SK-N-SH (cell line): ENCODE data around the gene DENND1A. TPM values are rescaled to one million over a fixed set of nuclear protein-coding genes. Genes with fewer than 3 reads are reported as not detected.

Experiments
- CTCF ChIA-PET: fragments of 300-600, 350-600 bp; formaldehyde crosslinking; extraction: SDS; loops from one replicate; lab custom pipeline; 2021; lab: Yijun Ruan, JAX
- POLR2A ChIA-PET: fragments of 350-600 bp; sonication (Branson Sonifier 250); formaldehyde crosslinking; extraction: SDS; loops from one replicate; lab custom pipeline; 2020; ENCODE audit warnings: antibody characterized with exemption, inconsistent platforms; lab: Yijun Ruan, JAX
- DNase-seq: peaks from one replicate; pipeline ENCODE4 v3.0.0; 2012
- H2AFZ ChIP-seq: fragments of 200-600 bp; sonication (generic); 2 replicates; pipeline ENCODE4 v1.8.1; 2016; ENCODE audit warnings: antibody characterized with exemption, mild to moderate bottlenecking, low read depth
- H3F3A ChIP-seq: fragments of 200-600 bp; sonication (generic); replicated peaks from 2 replicates; pipeline ENCODE3; 2016; ENCODE audit warnings: antibody characterized with exemption, mild to moderate bottlenecking; ENCODE audit not compliant: insufficient read depth
- H3K27ac ChIP-seq, 2 experiments: fragments of 200-500 bp in 1 of 2; fragments of 200-600 bp in 1 of 2; sonication (Bioruptor generic) in 1 of 2; sonication (generic), shearing (Covaris generic) in 1 of 2; 2 replicates each; pipeline versions ENCODE4 v1.5.1 to v1.6.1; 2014 to 2016; ENCODE audit warnings: low read depth in 2 of 2, inconsistent platforms in 1 of 2, low read length in 1 of 2, mild to moderate bottlenecking in 1 of 2, mixed read lengths in 1 of 2
- H3K27me3 ChIP-seq: fragments of 200-600 bp; sonication (generic), shearing (Covaris generic); 2 replicates; pipeline ENCODE4 v1.6.1; 2016; ENCODE audit warnings: mixed run types; ENCODE audit not compliant: insufficient read depth
- H3K36me3 ChIP-seq, 2 experiments: fragments of 200-500 bp in 1 of 2; fragments of 200-600 bp in 1 of 2; sonication (Bioruptor generic) in 1 of 2; sonication (generic) in 1 of 2; replicated peaks in 1 of 2; 2 replicates each; pipeline versions ENCODE3 to v1.5.1; 2014 to 2016; ENCODE audit warnings: low read length in 1 of 2, mild to moderate bottlenecking in 1 of 2; ENCODE audit not compliant: insufficient read depth in 2 of 2, control insufficient read depth in 1 of 2
- H3K4me1 ChIP-seq, 2 experiments: fragments of 200-500 bp in 1 of 2; fragments of 200-600 bp in 1 of 2; sonication (Bioruptor generic) in 1 of 2; sonication (generic), shearing (Covaris generic) in 1 of 2; 2 replicates each; pipeline versions ENCODE4 v1.5.1 to v1.6.1; 2014 to 2016; ENCODE audit warnings: low read depth in 1 of 2, low read length in 1 of 2, mixed run types in 1 of 2; ENCODE audit not compliant: insufficient read depth in 2 of 2, control insufficient read depth in 1 of 2
- H3K4me2 ChIP-seq: fragments of 200-600 bp; sonication (generic), shearing (Covaris generic); 2 replicates; pipeline ENCODE4 v1.6.1; 2017; ENCODE audit warnings: mixed run types
- H3K4me3 ChIP-seq, 2 experiments: fragments of 200-500 bp in 1 of 2; fragments of 200-600 bp in 1 of 2; sonication (Bioruptor generic) in 1 of 2; sonication (generic), shearing (Covaris generic) in 1 of 2; 2 replicates each; pipeline versions ENCODE4 v1.5.1 to v1.8.1; 2014 to 2016; ENCODE audit warnings: low read depth in 2 of 2, inconsistent platforms in 1 of 2, low read length in 1 of 2, mild to moderate bottlenecking in 1 of 2, mixed read lengths in 1 of 2, moderate library complexity in 1 of 2
- H3K79me2 ChIP-seq: fragments of 200-600 bp; sonication (generic); 2 replicates; pipeline ENCODE4 v1.8.1; 2017; ENCODE audit warnings: mild to moderate bottlenecking; ENCODE audit not compliant: insufficient read depth
- H3K9ac ChIP-seq: fragments of 200-600 bp; sonication (generic); 2 replicates; pipeline ENCODE4 v1.6.1; 2017; ENCODE audit warnings: mixed run types
- H3K9me2 ChIP-seq: fragments of 200-600 bp; sonication (generic); 2 replicates; pipeline ENCODE4 v1.6.1; 2017; ENCODE audit warnings: mixed run types
- H3K9me3 ChIP-seq: fragments of 200-600 bp; sonication (generic); 2 replicates; pipeline ENCODE4 v1.6.1; 2017; ENCODE audit warnings: mixed run types, mild to moderate bottlenecking, moderate library complexity
- H4K20me1 ChIP-seq: fragments of 200-600 bp; sonication (generic); 2 replicates; pipeline ENCODE4 v1.6.1; 2017; ENCODE audit warnings: mild to moderate bottlenecking, mixed run types; ENCODE audit not compliant: insufficient read depth
- CTCF ChIP-seq: fragments of 200-600 bp; sonication (generic); IDR thresholded peaks from 2 replicates; pipeline ENCODE4 v1.6.1; 2017; ENCODE audit warnings: antibody characterized with exemption, mild to moderate bottlenecking, moderate library complexity
- FOSL2 ChIP-seq: IDR thresholded peaks from 2 replicates; pipeline ENCODE4 v1.4.0; 2012; ENCODE audit warnings: low read depth, mild to moderate bottlenecking, moderate library complexity, borderline replicate concordance
- GABPA ChIP-seq: IDR thresholded peaks from 2 replicates; pipeline ENCODE4 v1.4.0; 2012; ENCODE audit warnings: low read depth, mild to moderate bottlenecking
- GATA2 ChIP-seq: sonication (generic); formaldehyde crosslinking; IDR thresholded peaks from 2 replicates; pipeline ENCODE4 v1.5.0; 2020; ENCODE audit warnings: mild to moderate bottlenecking, missing genetic modification reagents
- MXI1 ChIP-seq: IDR thresholded peaks from 2 replicates; pipeline ENCODE4 v1.6.1; 2012; ENCODE audit warnings: mild to moderate bottlenecking, low read depth, low read length, improper control_type of control experiment
- NRF1 ChIP-seq: IDR thresholded peaks from 2 replicates; pipeline ENCODE4 v1.6.1; 2012; ENCODE audit warnings: low read depth, mild to moderate bottlenecking, low read length
- RCOR1 ChIP-seq: fragments of 150-350 bp; IDR thresholded peaks from 2 replicates; pipeline ENCODE4 v1.6.1; 2017; ENCODE audit warnings: antibody characterized with exemption, low read length
- RFX5 ChIP-seq: IDR thresholded peaks from 2 replicates; pipeline ENCODE4 v1.6.1; 2012; ENCODE audit warnings: mild to moderate bottlenecking, improper control_type of control experiment, low read length
- RXRA ChIP-seq: IDR thresholded peaks from 2 replicates; pipeline ENCODE4 v1.4.0; 2012; ENCODE audit warnings: low read depth, mild to moderate bottlenecking, borderline replicate concordance
- SIN3A ChIP-seq: IDR thresholded peaks from 2 replicates; pipeline ENCODE4 v1.6.1; 2012; ENCODE audit warnings: low read depth, mild to moderate bottlenecking, low read length, moderate library complexity, borderline replicate concordance
- TAF1 ChIP-seq: IDR thresholded peaks from 2 replicates; pipeline ENCODE4 v1.6.1; 2012; ENCODE audit warnings: low read depth, mild to moderate bottlenecking, low read length, moderate library complexity, borderline replicate concordance
- TCF12 ChIP-seq: IDR thresholded peaks from 2 replicates; pipeline ENCODE4 v1.4.0; 2012
- TEAD4 ChIP-seq: IDR thresholded peaks from 2 replicates; pipeline ENCODE4 v1.4.0; 2012; ENCODE audit warnings: mild to moderate bottlenecking, borderline replicate concordance; ENCODE audit not compliant: insufficient read depth
- YY1 ChIP-seq: IDR thresholded peaks from 2 replicates; pipeline ENCODE4 v1.4.0; 2012; ENCODE audit warnings: low read depth, mild to moderate bottlenecking
- ZBTB33 ChIP-seq: IDR thresholded peaks from 2 replicates; pipeline ENCODE4 v1.4.0; 2012; ENCODE audit warnings: low read depth, borderline replicate concordance
- WGBS: methylation state at CpG from one replicate; pipeline ENCODE4 v1.1.6; 2017; ENCODE audit warnings: low lambda C conversion rate; 5-methylcytosine and 5-hydroxymethylcytosine counted together
- polyA plus RNA-seq, 3 experiments: library from polyadenylated mRNA; depleted of rRNA; stranded (reverse); fragments of >200 nt; gene quantifications; 2 replicates each; pipeline ENCODE4 v1.2.3, GENCODE V29; 2012
- TF ChIP-seq, protein P1 (sequence below): IDR thresholded peaks from 2 replicates; pipeline ENCODE4 v1.4.0; 2012; ENCODE audit warnings: low read depth, borderline replicate concordance
- TF ChIP-seq, protein P2 (sequence below): IDR thresholded peaks from 2 replicates; pipeline ENCODE4; 2012
- TF ChIP-seq, protein P3 (sequence below): fragments of 150-350 bp; IDR thresholded peaks from 2 replicates; pipeline ENCODE4 v1.6.1; 2017; ENCODE audit warnings: antibody characterized with exemption, low read length, low read depth, borderline replicate concordance

Gene DENND1A
- polyA plus RNA-seq, 1 of the 3 experiments (the other 2 are of a cell fraction) = 25.4 TPM

- no peaks in the 10 kb centered on the region for H3K9me3 ChIP-seq
- WGBS = 91% methylated on average over 9 of the region's 9 CpGs
- no peaks in the 10 kb centered on the region for H3K79me2 ChIP-seq
- no peak overlapping the region for H3K4me3 ChIP-seq
- POLR2A ChIA-PET = no interaction called here
- H3K36me3 ChIP-seq = no peaks in the 10 kb centered on the region
- CTCF ChIA-PET = no interaction called here
- H3K27ac ChIP-seq = no peak overlapping the region
- H2AFZ ChIP-seq = no peak overlapping the region
- no peak overlapping the region for H3K4me2 ChIP-seq
- no peaks in the 10 kb centered on the region for H4K20me1 ChIP-seq
- no peak overlapping the region for H3K9ac ChIP-seq
- DNase-seq = no peak
- peaks cover 0 to 9% of the 10 kb centered on the region in 2 experiments; a peak in 2 of 4 replicates for H3K4me1 ChIP-seq
- no peaks in the 10 kb centered on the region for H3K27me3 ChIP-seq
- H3K9me2 ChIP-seq = no peaks in the 10 kb centered on the region
- peaks cover 3% of the 10 kb centered on the region for H3F3A ChIP-seq
- TF ChIP-seq RXRA = no peak
- no peak for TF ChIP-seq FOSL2
- TF ChIP-seq GATA2 (CRISPR knock-in tag) = no peak
- no peak for TF ChIP-seq TAF1
Measured at GRCh38 chr9:123645762-123646161, 284.2 kb downstream of the DENND1A start.

- Histone ChIP-seq H3K4me2 (no peak overlapping the region), H3K79me2 (no peaks in the 10 kb centered on the region), H3K4me3 (no peak overlapping the region), H3K9me3 (no peaks in the 10 kb centered on the region), H3K27ac (no peak overlapping the region), H2AFZ (no peak overlapping the region), H3K9ac (no peak overlapping the region), H3F3A (peaks cover 3% of the 10 kb centered on the region), H3K9me2 (no peaks in the 10 kb centered on the region), H3K4me1 (peaks cover 0 to 9% of the 10 kb centered on the region in 2 experiments; a peak in 2 of 4 replicates), H4K20me1 (no peaks in the 10 kb centered on the region), H3K27me3 (no peaks in the 10 kb centered on the region), H3K36me3 (no peaks in the 10 kb centered on the region)
- ChIA-PET POLR2A (no interaction called here), CTCF (interaction anchor here (1.0 to 1.1 kb wide), 2 partner anchors 9 to 13 kb away, joined by 3 read pairs; no protein-coding TSS in a partner anchor)
- WGBS = 93% methylated on average over 4 of the region's 4 CpGs
- TF ChIP-seq NRF1 = no peak
- TF ChIP-seq, protein P1, sequence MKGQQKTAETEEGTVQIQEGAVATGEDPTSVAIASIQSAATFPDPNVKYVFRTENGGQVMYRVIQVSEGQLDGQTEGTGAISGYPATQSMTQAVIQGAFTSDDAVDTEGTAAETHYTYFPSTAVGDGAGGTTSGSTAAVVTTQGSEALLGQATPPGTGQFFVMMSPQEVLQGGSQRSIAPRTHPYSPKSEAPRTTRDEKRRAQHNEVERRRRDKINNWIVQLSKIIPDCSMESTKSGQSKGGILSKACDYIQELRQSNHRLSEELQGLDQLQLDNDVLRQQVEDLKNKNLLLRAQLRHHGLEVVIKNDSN = no peak
- no peak for TF ChIP-seq GABPA
- no peak for TF ChIP-seq RCOR1
- TF ChIP-seq TEAD4 = no peak
- TF ChIP-seq, protein P2, sequence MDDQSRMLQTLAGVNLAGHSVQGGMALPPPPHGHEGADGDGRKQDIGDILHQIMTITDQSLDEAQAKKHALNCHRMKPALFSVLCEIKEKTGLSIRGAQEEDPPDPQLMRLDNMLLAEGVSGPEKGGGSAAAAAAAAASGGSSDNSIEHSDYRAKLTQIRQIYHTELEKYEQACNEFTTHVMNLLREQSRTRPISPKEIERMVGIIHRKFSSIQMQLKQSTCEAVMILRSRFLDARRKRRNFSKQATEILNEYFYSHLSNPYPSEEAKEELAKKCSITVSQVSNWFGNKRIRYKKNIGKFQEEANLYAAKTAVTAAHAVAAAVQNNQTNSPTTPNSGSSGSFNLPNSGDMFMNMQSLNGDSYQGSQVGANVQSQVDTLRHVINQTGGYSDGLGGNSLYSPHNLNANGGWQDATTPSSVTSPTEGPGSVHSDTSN = no peak
- no peak for TF ChIP-seq CTCF
- TF ChIP-seq YY1 = no peak
- TF ChIP-seq TCF12 = no peak
- no peak for TF ChIP-seq MXI1
- no peak for TF ChIP-seq SIN3A
- TF ChIP-seq RFX5 = no peak
- TF ChIP-seq, protein P3, sequence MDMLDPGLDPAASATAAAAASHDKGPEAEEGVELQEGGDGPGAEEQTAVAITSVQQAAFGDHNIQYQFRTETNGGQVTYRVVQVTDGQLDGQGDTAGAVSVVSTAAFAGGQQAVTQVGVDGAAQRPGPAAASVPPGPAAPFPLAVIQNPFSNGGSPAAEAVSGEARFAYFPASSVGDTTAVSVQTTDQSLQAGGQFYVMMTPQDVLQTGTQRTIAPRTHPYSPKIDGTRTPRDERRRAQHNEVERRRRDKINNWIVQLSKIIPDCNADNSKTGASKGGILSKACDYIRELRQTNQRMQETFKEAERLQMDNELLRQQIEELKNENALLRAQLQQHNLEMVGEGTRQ = no peak
- TF ChIP-seq ZBTB33 = no peak
- no peak for DNase-seq
Measured at GRCh38 chr9:123645126-123645525, 284.8 kb downstream of the DENND1A start.
